DOHH2 (cell line): Measurements from ENCODE around the gene SNTA1.
"Not testable (repeated sequence)": the region's sequence is repeated elsewhere in the genome, so short reads cannot be mapped to it uniquely, and the experiment has no call there.

ENCODE experiments used
- CTCF ChIP-seq: fragments of 200-600 bp; sonication (generic); IDR thresholded peaks from one replicate; pipeline ENCODE4 v1.5.1; 2014; ENCODE audit warnings: antibody characterized with exemption, mild to moderate bottlenecking, low read depth, low read length; ENCODE audit not compliant: poor library complexity, severe bottlenecking
- EZH2phosphoT487 ChIP-seq: fragments of 200-600 bp; sonication (generic); IDR thresholded peaks from 2 replicates; pipeline ENCODE4 v1.6.1; 2017; ENCODE audit warnings: borderline replicate concordance, mild to moderate bottlenecking, antibody characterized with exemption, low read length, moderate library complexity, mixed read lengths

DNA sequence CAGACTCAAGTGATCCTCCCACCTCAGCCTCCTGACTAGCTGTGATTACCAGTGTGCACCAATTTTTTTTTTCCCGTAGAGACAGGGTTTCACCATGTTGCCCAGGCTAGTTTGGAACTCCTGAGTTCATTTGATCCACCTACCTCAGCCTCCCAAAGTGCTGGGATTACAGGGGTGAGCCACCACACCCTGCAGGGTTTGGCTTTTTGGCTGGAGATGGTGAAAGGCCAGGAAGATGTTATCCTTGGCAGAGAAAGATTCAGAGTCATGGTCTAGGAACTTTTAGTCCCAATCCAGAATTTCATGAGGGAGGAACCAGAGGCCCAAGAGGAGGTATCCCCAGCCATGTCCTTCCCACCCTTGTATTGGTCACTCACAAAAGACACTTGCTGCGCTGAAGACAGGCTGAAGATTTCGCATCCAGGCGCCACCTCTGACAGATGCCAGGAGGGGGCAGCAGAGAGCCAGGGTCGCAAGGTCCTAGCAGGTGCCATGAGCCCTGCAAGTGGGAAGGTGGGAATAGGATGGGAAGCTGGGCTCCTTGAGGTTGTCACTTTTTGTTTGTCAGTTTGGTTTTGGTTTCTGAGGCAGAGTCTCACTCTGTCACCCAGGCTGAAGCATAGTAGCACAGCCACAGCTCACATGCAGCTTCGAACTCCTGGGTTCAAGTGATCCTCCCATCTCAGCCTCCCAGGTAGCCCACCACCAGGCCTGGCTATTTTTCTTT lies 13.5 kb upstream of the SNTA1 start:
- TF ChIP-seq CTCF: peak; percentile 93
- not testable (repeated sequence) for TF ChIP-seq EZH2phosphoT487
